HepG2 (cell line): ENCODE data around the gene PTPRD. TPM values are rescaled to one million over a fixed set of nuclear protein-coding genes. Genes with fewer than 3 reads are reported as not detected.

Experiments
- ATAC-seq: fragments of 200-7000 bp; cut with Tn5 transposase; 3 replicates; pipeline ENCODE4 v1.9.1; 2020; ENCODE audit warnings: mild to moderate bottlenecking, moderate library complexity
- BruUV-seq: library from RNA; stranded (reverse); fragments of 400-500 nt; replicated peaks from 2 replicates; lab custom pipeline; 2021; lab: Mats Ljungman, UMichigan
- CTCF ChIA-PET: fragments of 300-600 bp; formaldehyde crosslinking; extraction: SDS; loops from one replicate; lab custom pipeline; 2021; ENCODE audit warnings: low total read pairs, inconsistent platforms, low intra/inter-chr PET ratio; lab: Yijun Ruan, JAX
- POLR2A ChIA-PET: fragments of 350-600 bp; sonication (Branson Sonifier 250); formaldehyde crosslinking; loops from one replicate; lab custom pipeline; 2020; ENCODE audit warnings: antibody characterized with exemption, inconsistent platforms; lab: Yijun Ruan, JAX
- DNase-seq: peaks from one replicate; pipeline ENCODE4 v3.0.0-alpha.2; 2015; ENCODE audit warnings: low spot score
- FAIRE-seq: peaks from 3 replicates; lab custom pipeline; 2011; peaks lifted over from hg19 to GRCh38; lab: Jason Lieb, UNC
- H2AFZ ChIP-seq: one replicate; pipeline ENCODE4 v1.6.1; 2011; ENCODE audit warnings: low read length, inconsistent platforms
- H3K27ac ChIP-seq: fragments of 300-600 bp; 3 replicates; pipeline ENCODE4 v1.8.0; 2011; ENCODE audit warnings: mixed run types, mild to moderate bottlenecking, mixed read lengths, low read length, inconsistent platforms; ENCODE audit not compliant: insufficient read depth; ENCODE audit errors: extremely low read length
- H3K27me3 ChIP-seq, 2 experiments: fragments of 200-600 bp in 1 of 2; 2 replicates in 1 of 2; 3 replicates in 1 of 2; pipeline versions ENCODE4 v1.6.0 to v1.8.0; 2011; ENCODE audit warnings: low read length in 2 of 2, mild to moderate bottlenecking in 2 of 2, moderate library complexity in 2 of 2, inconsistent platforms in 1 of 2; ENCODE audit not compliant: insufficient read depth in 2 of 2, control insufficient read depth in 1 of 2
- H3K36me3 ChIP-seq, 2 experiments: fragments of 200-600 bp in 1 of 2; replicated peaks in 1 of 2; 2 replicates in 1 of 2; 3 replicates in 1 of 2; pipeline versions ENCODE4 v1.5.1 to v1.8.0; 2011; ENCODE audit warnings: low read length in 2 of 2, inconsistent platforms in 1 of 2; ENCODE audit not compliant: insufficient read depth in 2 of 2, control insufficient read depth in 1 of 2
- H3K4me1 ChIP-seq: 2 replicates; pipeline ENCODE4 v1.5.1; 2012; ENCODE audit warnings: low read length, inconsistent platforms; ENCODE audit not compliant: insufficient read depth
- H3K4me2 ChIP-seq: 2 replicates; pipeline ENCODE4 v1.6.0; 2011; ENCODE audit warnings: low read depth, low read length, inconsistent platforms
- H3K4me3 ChIP-seq, 3 experiments: fragments of 200-600 bp in 1 of 3; sonication (generic), shearing (Covaris generic) in 1 of 3; replicated peaks in 1 of 3; 2 replicates each; pipeline ENCODE4 v1.5.1; 2011 to 2016; ENCODE audit warnings: low read length in 3 of 3, inconsistent platforms in 2 of 3, low read depth in 2 of 3, mild to moderate bottlenecking in 2 of 3, control low read depth in 1 of 3, mixed read lengths in 1 of 3; ENCODE audit not compliant: insufficient read depth in 1 of 3
- H3K79me2 ChIP-seq: one replicate; pipeline ENCODE4 v1.6.1; 2011; ENCODE audit warnings: low read length, inconsistent platforms; ENCODE audit not compliant: insufficient read depth
- H3K9ac ChIP-seq: 2 replicates; pipeline ENCODE4 v1.6.0; 2011; ENCODE audit warnings: mild to moderate bottlenecking, low read depth, low read length, inconsistent platforms; ENCODE audit not compliant: insufficient read depth
- H3K9me3 ChIP-seq: 2 replicates; pipeline ENCODE4 v1.5.1; 2012; ENCODE audit warnings: mild to moderate bottlenecking, low read length
- H4K20me1 ChIP-seq: 2 replicates; pipeline ENCODE4 v1.6.0; 2011; ENCODE audit warnings: inconsistent platforms, mild to moderate bottlenecking, low read length, moderate library complexity; ENCODE audit not compliant: insufficient read depth
- ATAD3A ChIP-seq: sonication (generic); formaldehyde crosslinking; IDR thresholded peaks from 2 replicates; pipeline ENCODE4 v1.4.0; 2020; ENCODE audit warnings: missing genetic modification reagents
- DPF2 ChIP-seq: sonication (generic); formaldehyde crosslinking; IDR thresholded peaks from 2 replicates; pipeline ENCODE4 v1.4.0; 2020; ENCODE audit warnings: mild to moderate bottlenecking, low read depth, missing genetic modification reagents, borderline replicate concordance
- FIP1L1 ChIP-seq: fragments of 200-400 bp; formaldehyde crosslinking; IDR thresholded peaks from 2 replicates; pipeline ENCODE4 v1.6.1; 2018; ENCODE audit warnings: low read depth, mild to moderate bottlenecking, low read length, moderate library complexity, borderline replicate concordance; ENCODE audit not compliant: insufficient read depth
- KLF16 ChIP-seq, 2 experiments: sonication (generic) in 1 of 2; formaldehyde crosslinking in 1 of 2; IDR thresholded peaks; 2 replicates each; pipeline versions ENCODE4 v1.6.1 to v1.8.0; 2016 to 2023; ENCODE audit warnings: missing genetic modification reagents in 2 of 2, missing compliant biosample characterization in 1 of 2
- NCOA5 ChIP-seq: sonication (generic); formaldehyde crosslinking; IDR thresholded peaks from 2 replicates; pipeline ENCODE4 v1.4.0; 2020; ENCODE audit warnings: missing genetic modification reagents
- RXRB ChIP-seq: IDR thresholded peaks from 2 replicates; pipeline ENCODE4 v1.6.1; 2016; ENCODE audit warnings: borderline replicate concordance, missing genetic modification reagents, missing compliant biosample characterization
- SP2 ChIP-seq: sonication (generic); formaldehyde crosslinking; IDR thresholded peaks from 2 replicates; pipeline ENCODE4 v1.5.1; 2020; ENCODE audit warnings: mild to moderate bottlenecking, missing genetic modification reagents
- TRIM24 ChIP-seq: sonication (generic); formaldehyde crosslinking; IDR thresholded peaks from 2 replicates; pipeline ENCODE4 v1.8.0; 2022; ENCODE audit warnings: mild to moderate bottlenecking, missing genetic modification reagents
- UBTF ChIP-seq: sonication (generic); formaldehyde crosslinking; IDR thresholded peaks from 2 replicates; pipeline ENCODE4 v1.4.0; 2020; ENCODE audit warnings: mild to moderate bottlenecking, missing genetic modification reagents
- ZBTB20 ChIP-seq: sonication (generic); formaldehyde crosslinking; IDR thresholded peaks from 2 replicates; pipeline ENCODE4 v1.8.1; 2023; ENCODE audit warnings: missing genetic modification reagents, low read depth, mild to moderate bottlenecking, borderline replicate concordance
- ZKSCAN5 ChIP-seq: sonication (generic); formaldehyde crosslinking; IDR thresholded peaks from 2 replicates; pipeline ENCODE4 v1.5.1; 2020; ENCODE audit warnings: mild to moderate bottlenecking, missing genetic modification reagents
- ZNF160 ChIP-seq: sonication (generic); formaldehyde crosslinking; IDR thresholded peaks from 2 replicates; pipeline ENCODE4 v1.8.0; 2022; ENCODE audit warnings: mild to moderate bottlenecking, inconsistent platforms, missing genetic modification reagents
- ZNF350 ChIP-seq: sonication (generic); formaldehyde crosslinking; IDR thresholded peaks from 2 replicates; pipeline ENCODE4 v1.4.0; 2020; ENCODE audit warnings: mild to moderate bottlenecking, low read depth, missing genetic modification reagents, borderline replicate concordance
- ZNF607 ChIP-seq: sonication (generic); formaldehyde crosslinking; IDR thresholded peaks from 2 replicates; pipeline ENCODE4 v1.5.1; 2020; ENCODE audit warnings: missing genetic modification reagents, mild to moderate bottlenecking, borderline replicate concordance
- ZNF790 ChIP-seq: sonication (generic); formaldehyde crosslinking; IDR thresholded peaks from 2 replicates; pipeline ENCODE4 v1.8.0; 2022; ENCODE audit warnings: missing genetic modification reagents, mild to moderate bottlenecking, borderline replicate concordance
- WGBS: methylation state at CpG from one replicate; pipeline ENCODE4 v1.1.6; 2017; ENCODE audit warnings: low lambda C conversion rate; 5-methylcytosine and 5-hydroxymethylcytosine counted together
- in situ Hi-C: cut with HindIII; loops from 2 replicates; pipeline ENCODE4 v1.10.0; 2017; ENCODE audit warnings: low pct_unique_long_range_greater_than_20kb; ENCODE audit not compliant: extremely low pct_ligation_motif_present
- intact Hi-C: fragments of 100-400 bp; cut with micrococcal nuclease; formaldehyde crosslinking; loops from one replicate; pipeline ENCODE4 v1.10.0; 2022; ENCODE audit not compliant: unreplicated experiment
- polyA plus RNA-seq, 8 experiments: library from polyadenylated mRNA; depleted of rRNA in 3 of 8; stranded (reverse) in 7 of 8; unstranded in 1 of 8; fragments of >200 nt; fragmentation: Illumina TruSeq in 4 of 8; extraction: Trizol in 4 of 8; gene quantifications; 2 replicates each; pipeline versions ENCODE4 v1.2.1 to v1.2.3, GENCODE V29; 2011 to 2016; ENCODE audit warnings: low read depth in 4 of 8, missing spikeins in 1 of 8, mixed read lengths in 1 of 8; ENCODE audit not compliant: insufficient read depth in 1 of 8
- total RNA-seq, 5 experiments: library from RNA; depleted of rRNA; stranded (reverse); fragments of >200 nt; fragmentation: Illumina TruSeq; extraction: Trizol; gene quantifications; 2 replicates each; pipeline ENCODE4 v1.2.3, GENCODE V29; 2016; ENCODE audit warnings: low read depth in 1 of 5

PTPRD gene
- total and polyA plus RNA-seq, 2 of the 13 experiments (the other 11 are each of a cell fraction or from before 2014, with no cell fraction given), result 0.05 TPM; not detected in 1

GRCh38 chr9:9041756-9042155, 1571.0 kb downstream of the PTPRD start:
- ATAC-seq, result no peak
- FAIRE-seq, result no peak
- intact Hi-C loops (no loop called here), in situ Hi-C loops (no loop called here)
- Histone ChIP-seq H3K36me3 (no peaks in the 10 kb centered on the region), H3K4me3 (no peak overlapping the region), H3K4me1 (no peaks in the 10 kb centered on the region), H2AFZ (no peak overlapping the region), H3K79me2 (no peaks in the 10 kb centered on the region), H3K9ac (no peak overlapping the region), H3K27ac (no peak overlapping the region), H3K9me3 (peaks cover 26% of the 10 kb centered on the region; the same call in 1 of the 2 replicates), H3K4me2 (no peak overlapping the region), H3K27me3 (no peaks in the 10 kb centered on the region), H4K20me1 (no peaks in the 10 kb centered on the region)
- TF ChIP-seq ZNF350 (CRISPR knock-in tag) (no peak), TRIM24 (CRISPR knock-in tag) (no peak), RXRB (CRISPR knock-in tag) (no peak), DPF2 (CRISPR knock-in tag) (no peak), ZNF790 (CRISPR knock-in tag) (no peak), ZNF607 (CRISPR knock-in tag) (no peak), ZNF160 (no peak), UBTF (no peak), FIP1L1 (no peak), NCOA5 (no peak), ZBTB20 (no peak), ATAD3A (CRISPR knock-in tag) (no peak), SP2 (no peak), KLF16 (CRISPR knock-in tag; IDR thresholded peaks at IDR 0.05) (no peak), ZKSCAN5 (CRISPR knock-in tag) (no peak)
- ChIA-PET POLR2A (no interaction called here), CTCF (no interaction called here)
- no peak for DNase-seq
- WGBS, result 1% methylated on average over 3 of the region's 3 CpGs
- BruUV-seq, result no TSS peak
